ENCODE results near the gene XPNPEP2.

Gene XPNPEP2

GRCh38 chrX:129743821-129744220 lies 5.0 kb downstream of the XPNPEP2 start:
- in situ Hi-C loops (cut with HindIII; ENCODE audit: low pct_ligation_motif_present, low pct_unique_long_range_greater_than_20kb, low sequenced_read_pairs), result no loop called here
- no peak for DNase-seq

DNA sequence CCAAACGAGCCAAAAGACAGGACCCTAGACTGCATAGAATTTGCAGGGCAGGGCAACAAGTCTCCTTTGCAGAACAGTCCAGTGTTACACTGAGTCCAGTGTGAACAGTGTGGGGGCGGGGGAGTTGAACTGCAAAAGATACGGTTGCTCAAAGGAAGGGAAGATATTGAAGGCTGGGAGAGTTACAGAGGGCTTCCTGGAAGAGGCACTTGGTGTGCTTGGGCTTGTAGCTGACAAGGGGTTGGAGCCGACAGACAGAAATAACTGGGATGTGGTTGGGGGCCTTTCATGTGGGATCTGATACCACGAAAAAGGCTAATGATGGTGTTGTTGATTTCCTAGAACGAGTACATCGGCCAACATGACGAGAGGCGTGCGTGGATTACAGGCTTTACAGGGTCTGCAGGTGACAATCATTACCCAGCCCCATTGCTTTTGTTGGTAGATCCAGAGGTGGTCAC lies 6.1 kb downstream of the XPNPEP2 start:
- DNase-seq, result no peak
- in situ Hi-C loops (cut with HindIII; ENCODE audit: low pct_ligation_motif_present, low pct_unique_long_range_greater_than_20kb, low sequenced_read_pairs), result no loop called here

GRCh38 chrX:129746557-129747470 lies 8.0 kb downstream of the XPNPEP2 start:
- in situ Hi-C loops (cut with HindIII; ENCODE audit: low pct_ligation_motif_present, low pct_unique_long_range_greater_than_20kb, low sequenced_read_pairs), result no loop called here
- no peak for DNase-seq

- DNase-seq, result no peak
- in situ Hi-C loops (cut with HindIII; ENCODE audit: low pct_ligation_motif_present, low pct_unique_long_range_greater_than_20kb, low sequenced_read_pairs), result no loop called here
Observed at GRCh38 chrX:129747533-129747932, 8.8 kb downstream of the XPNPEP2 start.

DNA sequence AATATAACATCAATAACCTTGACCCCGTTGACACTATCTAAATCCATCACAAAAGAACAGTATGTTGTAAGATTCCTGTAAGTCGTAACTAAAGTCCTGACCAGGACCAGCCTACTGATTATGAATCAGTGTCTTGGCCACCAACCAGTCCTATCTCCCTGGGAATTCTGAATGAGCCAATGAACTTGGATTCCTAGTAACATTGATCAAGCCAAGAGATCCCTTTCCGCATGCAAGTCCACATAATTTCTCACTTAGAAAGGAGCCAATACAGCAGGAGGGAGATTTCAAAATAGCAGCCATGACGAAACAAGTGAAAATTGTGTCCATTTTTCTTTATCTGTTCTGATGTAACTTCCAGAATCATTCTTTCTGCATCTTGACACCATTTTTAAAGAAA lies 9.5 kb downstream of the XPNPEP2 start:
- in situ Hi-C loops (cut with HindIII; ENCODE audit: low pct_ligation_motif_present, low pct_unique_long_range_greater_than_20kb, low sequenced_read_pairs), result no loop called here
- DNase-seq, result no peak

DNA sequence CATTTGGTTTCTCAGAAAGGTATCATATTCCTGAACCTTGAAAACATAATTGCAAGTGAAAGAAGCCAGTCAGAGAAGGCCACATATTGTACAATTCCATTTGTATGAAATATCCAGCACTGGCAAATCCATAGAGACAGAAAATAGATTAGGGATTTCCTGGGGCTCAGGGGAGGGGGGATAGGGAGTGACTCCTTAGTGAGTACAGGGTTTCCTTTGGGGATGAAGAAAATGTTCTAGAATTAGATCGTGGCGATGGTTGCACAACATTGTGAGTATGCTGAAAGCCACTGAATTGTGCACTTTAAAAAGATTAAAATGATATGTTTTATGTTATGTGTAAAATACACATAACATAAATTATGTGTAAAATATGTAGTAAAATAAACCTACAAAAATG lies 10.3 kb downstream of the XPNPEP2 start:
- DNase-seq, result no peak
- in situ Hi-C loops (cut with HindIII; ENCODE audit: low pct_ligation_motif_present, low pct_unique_long_range_greater_than_20kb, low sequenced_read_pairs), result no loop called here

- DNase-seq, result no peak
- in situ Hi-C loops (cut with HindIII; ENCODE audit: low pct_ligation_motif_present, low pct_unique_long_range_greater_than_20kb, low sequenced_read_pairs), result no loop called here
Observed at GRCh38 chrX:129750971-129751370, 12.2 kb downstream of the XPNPEP2 start.

DNA sequence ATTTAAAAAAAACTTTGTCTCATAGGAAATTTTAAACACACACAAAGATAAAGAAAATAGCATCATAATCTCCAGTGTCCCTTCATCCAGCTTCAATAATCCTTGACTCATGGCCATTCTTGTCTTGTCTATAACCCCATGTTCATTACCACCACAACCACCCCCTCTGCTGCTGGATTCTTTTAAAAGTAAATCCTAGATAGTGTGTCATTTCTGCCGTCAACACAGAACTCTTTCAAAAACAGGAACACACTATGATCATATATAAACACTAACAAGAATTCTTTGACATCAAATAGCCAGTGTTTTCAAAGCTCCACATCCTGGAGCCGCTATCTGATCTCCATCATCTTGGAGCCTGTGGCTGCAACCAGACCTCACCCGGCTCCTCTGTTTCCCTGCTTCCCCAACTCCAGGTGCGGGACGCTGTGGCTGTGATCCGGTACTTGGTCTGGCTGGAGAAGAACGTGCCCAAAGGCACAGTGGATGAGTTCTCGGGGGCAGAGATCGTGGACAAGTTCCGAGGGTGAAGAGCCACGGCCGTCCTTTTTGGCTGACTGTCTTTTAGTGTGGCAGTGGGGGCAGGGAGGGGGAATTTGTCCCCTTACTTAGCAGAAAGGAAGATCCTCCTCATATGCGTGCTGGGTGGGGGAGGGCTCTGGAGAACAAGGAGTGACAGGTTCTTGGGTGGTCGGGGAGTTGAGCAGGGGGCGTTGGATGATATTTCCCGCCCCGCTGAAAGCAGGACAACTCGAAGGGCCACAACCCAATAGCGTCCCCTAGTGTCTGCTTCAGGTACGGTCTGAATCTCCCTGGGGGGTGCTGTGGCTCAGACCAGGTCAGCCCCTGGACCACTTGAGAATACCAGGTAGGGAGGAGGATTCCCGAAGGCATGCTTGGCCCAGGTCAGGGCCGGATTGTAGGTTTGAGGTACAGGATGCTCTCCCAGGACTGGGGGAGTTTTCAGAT lies 15.6 kb downstream of the XPNPEP2 start:
- in situ Hi-C loops (cut with HindIII; ENCODE audit: low pct_ligation_motif_present, low pct_unique_long_range_greater_than_20kb, low sequenced_read_pairs), result no loop called here
- DNase-seq, result peak; percentile 4

- in situ Hi-C loops (cut with HindIII; ENCODE audit: low pct_ligation_motif_present, low pct_unique_long_range_greater_than_20kb, low sequenced_read_pairs), result no loop called here
- DNase-seq, result no peak
Observed at GRCh38 chrX:129755779-129756650, 17.2 kb downstream of the XPNPEP2 start.

- in situ Hi-C loops (cut with HindIII; ENCODE audit: low pct_ligation_motif_present, low pct_unique_long_range_greater_than_20kb, low sequenced_read_pairs), result no loop called here
- no peak for DNase-seq
Observed at GRCh38 chrX:129759576-129760061, 20.8 kb downstream of the XPNPEP2 start.

- in situ Hi-C loops (cut with HindIII; ENCODE audit: low pct_ligation_motif_present, low pct_unique_long_range_greater_than_20kb, low sequenced_read_pairs), result no loop called here
- no peak for DNase-seq
Observed at GRCh38 chrX:129760155-129760554, 21.4 kb downstream of the XPNPEP2 start.

- in situ Hi-C loops (cut with HindIII; ENCODE audit: low pct_ligation_motif_present, low pct_unique_long_range_greater_than_20kb, low sequenced_read_pairs), result no loop called here
- no peak for DNase-seq
Observed at GRCh38 chrX:129760981-129761380, 22.2 kb downstream of the XPNPEP2 start.

GRCh38 chrX:129761596-129761995 lies 22.8 kb downstream of the XPNPEP2 start:
- DNase-seq, result no peak
- in situ Hi-C loops (cut with HindIII; ENCODE audit: low pct_ligation_motif_present, low pct_unique_long_range_greater_than_20kb, low sequenced_read_pairs), result no loop called here

DNA sequence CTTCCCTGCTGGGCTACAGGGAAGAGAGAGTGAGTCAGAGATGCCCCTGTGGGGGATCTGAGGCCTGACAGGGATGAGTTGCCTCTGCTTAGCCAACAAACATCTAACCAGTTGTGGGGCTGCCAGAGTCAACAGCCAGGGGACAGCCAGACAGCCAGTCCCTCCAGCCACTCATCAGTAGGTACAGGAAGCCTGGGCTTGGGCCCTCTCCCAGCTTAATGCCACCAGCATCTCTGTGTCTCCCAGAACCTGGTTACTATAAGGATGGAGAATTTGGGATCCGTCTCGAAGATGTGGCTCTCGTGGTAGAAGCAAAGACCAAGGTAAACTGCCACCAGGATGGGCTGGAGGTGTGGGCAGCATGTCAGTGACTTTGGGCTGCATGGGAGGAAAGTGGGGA lies 23.7 kb downstream of the XPNPEP2 start:
- in situ Hi-C loops (cut with HindIII; ENCODE audit: low pct_ligation_motif_present, low pct_unique_long_range_greater_than_20kb, low sequenced_read_pairs), result no loop called here
- DNase-seq, result no peak

GRCh38 chrX:129763666-129764065 lies 24.9 kb downstream of the XPNPEP2 start:
- in situ Hi-C loops (cut with HindIII; ENCODE audit: low pct_ligation_motif_present, low pct_unique_long_range_greater_than_20kb, low sequenced_read_pairs), result no loop called here
- no peak for DNase-seq

GRCh38 chrX:129768186-129768585 lies 29.4 kb downstream of the XPNPEP2 start:
- no peak for DNase-seq
- in situ Hi-C loops (cut with HindIII; ENCODE audit: low pct_ligation_motif_present, low pct_unique_long_range_greater_than_20kb, low sequenced_read_pairs), result no loop called here

DNA sequence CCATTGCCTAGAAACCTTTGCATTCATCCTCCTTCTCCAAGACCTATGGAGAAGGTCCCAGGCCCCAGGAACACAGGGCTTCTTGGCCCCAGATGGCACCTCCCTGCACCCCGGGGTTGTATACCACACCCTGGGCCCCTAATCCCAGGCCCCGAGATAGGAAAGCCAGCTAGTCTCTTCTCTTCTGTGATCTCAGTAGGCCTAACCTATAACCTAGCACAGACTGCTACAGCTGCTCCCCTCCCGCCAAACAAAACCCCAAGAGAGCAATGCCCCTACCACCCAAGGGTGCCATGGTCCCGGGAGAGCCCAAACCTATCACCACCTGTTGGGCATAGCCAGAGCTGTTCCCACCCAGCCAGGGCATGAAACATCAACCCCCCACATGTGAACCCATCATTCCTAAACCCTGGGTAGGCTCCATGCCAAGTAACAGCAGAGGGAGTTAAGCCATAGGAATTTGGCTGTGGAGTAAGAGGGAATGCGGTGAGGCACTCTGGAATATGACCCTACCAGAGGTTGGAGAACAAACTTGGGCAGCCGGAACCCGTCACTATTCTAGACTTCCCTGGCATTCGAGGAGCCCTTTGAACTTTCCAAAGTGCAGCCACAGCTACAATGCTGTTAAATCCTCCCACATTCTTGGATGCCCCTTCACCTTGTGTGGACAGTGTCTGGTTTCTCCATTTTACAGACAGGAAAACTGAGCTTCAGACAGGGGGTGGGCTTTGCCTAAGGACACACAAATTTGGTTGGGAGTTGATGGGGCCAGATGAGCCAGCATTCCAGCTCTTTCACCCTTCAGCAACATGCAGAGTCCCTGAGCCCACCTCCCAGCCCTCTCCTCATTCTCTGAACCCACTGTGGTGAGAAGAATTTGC lies 30.0 kb downstream of the XPNPEP2 start:
- no peak for DNase-seq
- in situ Hi-C loops (cut with HindIII; ENCODE audit: low pct_ligation_motif_present, low pct_unique_long_range_greater_than_20kb, low sequenced_read_pairs), result no loop called here
